Effector CD4-positive, alpha-beta T cell (primary cell): ENCODE data around the gene HLA-DMA.

Experiments
- DNase-seq: peaks from one replicate; pipeline ENCODE4 v3.0.0-alpha.2; 2020
- total RNA-seq: gene quantifications from one replicate; lab custom pipeline; 2026; lab: John Stamatoyannopoulos, UW

HLA-DMA gene
- 10.1 reads per million, percentile 32 among the genes with 10 or more reads in this experiment for total RNA-seq

DNA sequence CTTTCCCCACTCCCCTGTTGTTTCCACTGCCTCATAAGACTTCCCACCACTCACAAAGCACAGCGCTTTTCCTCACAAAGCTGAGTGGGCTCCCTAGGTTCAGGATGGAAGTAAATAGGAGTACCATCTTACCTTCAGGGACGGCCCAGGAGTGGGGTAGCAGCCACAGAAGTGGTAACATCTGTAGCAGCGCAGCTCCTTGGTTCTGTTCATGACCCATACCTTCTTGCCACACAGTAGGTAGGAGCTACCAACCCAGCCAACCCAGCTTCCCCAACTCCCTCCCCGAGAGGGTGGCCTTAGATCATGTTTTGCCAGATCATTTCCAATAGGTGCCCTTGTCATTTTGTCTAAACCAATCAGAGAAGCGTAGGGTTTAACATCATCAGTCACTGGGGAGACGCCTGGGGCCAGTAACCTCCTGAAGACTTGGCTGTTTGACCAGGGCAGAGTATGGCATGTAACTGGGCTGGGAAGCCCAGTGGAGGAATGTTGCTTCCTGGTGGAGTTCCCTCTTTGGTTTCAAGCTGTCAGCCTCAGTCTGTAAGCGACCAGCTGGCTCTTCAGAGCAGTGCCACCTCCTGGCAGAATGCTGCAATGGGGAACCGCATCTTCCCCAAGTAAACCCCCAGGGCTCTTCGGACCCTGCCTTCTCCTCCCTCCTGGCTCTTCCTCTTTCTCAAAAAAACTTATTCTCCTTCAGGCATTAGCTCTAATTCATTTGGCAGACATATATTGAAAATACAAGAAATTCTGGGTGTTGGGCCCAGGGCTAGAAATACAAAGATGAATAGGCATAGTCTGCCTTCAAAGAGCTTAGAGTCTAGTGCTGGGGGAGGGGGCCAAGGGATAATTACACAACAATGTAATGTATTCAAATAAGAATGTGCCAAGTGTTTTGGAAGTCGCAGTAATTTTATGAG lies at the start of gene HLA-DMA:
HLA-DMA (minus strand) TSS at position 281 of the 923 bp plus-strand sequence; CDS start at position 220, 61 bp downstream.
- DNase-seq = peak; percentile 74

DNA sequence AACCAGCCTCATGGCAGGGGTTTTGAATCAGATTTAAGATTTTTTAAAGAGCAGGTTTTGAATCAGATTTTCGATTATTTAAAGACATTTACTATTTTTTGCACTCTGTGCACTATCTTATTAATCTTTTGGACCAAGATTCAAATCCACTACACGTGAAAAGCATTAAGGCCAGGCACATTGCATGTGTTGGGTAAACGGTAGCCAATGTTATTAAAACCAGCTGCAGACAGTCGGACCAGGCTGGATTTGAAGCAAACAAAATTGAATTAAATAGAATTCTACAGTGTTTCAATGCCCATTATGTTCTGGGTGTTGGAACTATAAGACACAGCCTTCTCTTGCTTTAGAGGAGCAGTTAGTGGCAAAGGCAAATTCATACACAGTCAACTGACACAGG lies 48.8 kb upstream of the HLA-DMA start:
- DNase-seq = no peak

GRCh38 chr6:33000055-33000454 lies 47.2 kb upstream of the HLA-DMA start:
- no peak for DNase-seq

DNA sequence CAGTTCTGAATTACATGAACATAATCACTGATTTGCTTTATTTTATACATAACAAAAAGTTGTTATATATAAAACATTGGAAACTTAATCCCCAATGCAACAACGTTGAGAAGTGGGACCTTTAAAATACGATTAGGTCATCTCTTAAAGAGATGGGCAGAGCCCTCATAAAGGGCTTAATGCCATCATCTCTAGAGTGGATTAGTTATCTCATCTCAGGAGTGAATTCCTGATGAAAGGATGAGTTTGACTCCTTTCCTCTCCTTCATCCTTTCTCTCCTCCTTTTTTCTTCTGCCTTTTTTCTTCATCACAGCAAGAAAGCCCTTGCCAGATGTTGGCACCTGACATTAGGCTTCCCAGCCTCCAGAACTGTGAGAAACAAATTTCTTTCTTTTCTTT lies 42.6 kb upstream of the HLA-DMA start:
- DNase-seq = no peak

DNA sequence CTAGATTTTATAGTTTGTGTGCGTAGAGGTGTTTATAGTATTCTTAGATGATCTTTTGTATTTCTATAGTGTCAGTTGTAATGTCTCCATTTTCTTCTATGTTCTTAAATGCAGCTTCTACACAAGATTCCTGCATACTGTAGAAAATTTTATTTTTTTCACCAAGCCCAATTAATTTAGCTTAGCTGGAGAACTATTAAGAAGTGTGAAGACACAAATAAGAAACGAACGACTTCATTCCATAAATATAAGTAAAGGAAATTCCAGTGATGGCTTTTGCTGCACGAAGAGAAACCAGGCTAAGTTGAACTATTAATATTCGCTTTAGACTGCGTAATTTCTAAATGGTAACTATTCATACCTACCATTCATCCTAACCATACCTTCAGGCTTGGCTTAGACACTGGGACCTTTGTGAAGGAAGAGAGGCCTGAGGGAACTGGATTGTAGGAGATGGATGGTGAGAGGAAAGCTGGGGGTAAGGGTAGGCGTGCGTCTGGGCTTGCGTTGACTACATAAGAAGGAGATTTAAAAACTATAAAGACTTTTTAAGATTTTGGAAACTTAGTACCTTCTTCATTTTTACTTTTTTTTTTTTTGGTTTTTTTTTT lies 40.6 kb upstream of the HLA-DMA start:
- DNase-seq = no peak

DNA sequence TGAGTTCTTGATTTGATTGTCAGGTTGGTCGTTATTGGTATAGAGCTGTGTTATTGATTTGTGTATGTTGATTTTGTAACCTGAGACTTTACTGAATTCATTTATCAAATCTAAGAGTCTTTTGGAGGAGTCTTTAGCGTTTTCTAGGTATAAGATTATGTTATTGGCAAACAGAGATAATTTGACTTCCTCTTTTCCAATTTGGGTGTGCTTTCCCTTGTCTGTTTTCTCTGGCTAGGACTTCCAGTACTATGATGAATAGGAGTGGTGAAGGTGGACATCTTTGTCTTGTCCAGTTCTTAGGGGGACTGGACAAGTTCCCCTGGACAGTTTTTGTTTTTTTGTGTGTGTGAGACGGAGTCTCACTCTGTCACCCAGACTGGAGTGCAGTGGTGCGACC lies 39.1 kb upstream of the HLA-DMA start:
- no peak for DNase-seq

DNA sequence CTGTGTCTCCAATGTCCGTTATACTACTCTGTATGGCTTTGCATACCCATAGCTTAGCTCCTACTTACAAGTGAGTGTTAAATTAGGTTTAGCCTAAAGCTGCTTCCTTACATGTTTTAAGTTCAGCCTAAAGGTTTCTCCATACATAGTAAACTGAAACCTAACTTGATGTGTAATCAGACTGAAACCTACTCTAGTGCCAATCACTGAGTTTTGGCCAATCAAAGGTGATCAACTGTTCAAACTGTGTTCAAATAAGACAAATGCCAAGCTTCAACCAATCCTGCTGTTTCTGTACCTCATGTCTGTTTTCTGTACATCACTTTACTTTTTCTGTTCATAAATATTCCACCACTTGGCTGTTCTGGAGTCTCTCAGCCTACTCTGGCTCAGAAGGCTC lies 36.5 kb upstream of the HLA-DMA start:
- no peak for DNase-seq

DNA sequence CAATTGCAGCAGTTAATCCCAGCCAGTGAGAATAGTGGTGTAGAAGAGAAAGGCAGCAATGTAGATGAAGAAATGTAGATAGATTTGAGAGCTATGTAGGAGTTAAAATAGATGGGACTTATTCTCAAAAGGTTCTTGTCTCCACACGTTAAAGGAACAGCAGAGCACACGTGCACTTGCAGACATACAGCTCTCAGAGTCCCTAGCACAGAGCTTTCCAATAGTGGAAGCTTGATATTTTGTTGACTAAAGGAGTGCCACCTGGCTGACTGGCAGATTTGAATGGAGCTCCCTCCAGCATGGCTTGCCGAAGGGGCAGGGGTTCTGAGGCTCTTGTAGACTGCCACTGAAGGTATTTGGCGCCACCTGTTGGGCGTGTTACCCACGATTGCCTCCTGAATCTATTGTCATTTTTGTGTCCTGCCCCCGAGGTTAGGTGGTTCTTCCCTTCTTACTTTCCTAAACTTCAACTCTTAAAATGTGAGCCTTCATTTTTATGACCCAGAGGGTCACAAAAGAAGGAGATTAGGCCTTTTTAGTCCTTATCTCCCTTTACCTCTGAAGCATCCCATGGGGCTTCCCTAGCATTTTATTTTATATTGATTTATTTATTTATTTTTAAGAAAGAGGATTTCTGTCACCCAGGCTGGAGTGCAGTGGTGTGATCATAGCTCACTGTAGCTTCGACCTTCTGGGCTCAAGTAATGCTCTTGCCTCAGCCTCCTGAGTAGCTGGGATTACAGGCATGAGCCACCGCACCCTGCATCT lies 31.9 kb upstream of the HLA-DMA start:
- peak; percentile 91 for DNase-seq

DNA sequence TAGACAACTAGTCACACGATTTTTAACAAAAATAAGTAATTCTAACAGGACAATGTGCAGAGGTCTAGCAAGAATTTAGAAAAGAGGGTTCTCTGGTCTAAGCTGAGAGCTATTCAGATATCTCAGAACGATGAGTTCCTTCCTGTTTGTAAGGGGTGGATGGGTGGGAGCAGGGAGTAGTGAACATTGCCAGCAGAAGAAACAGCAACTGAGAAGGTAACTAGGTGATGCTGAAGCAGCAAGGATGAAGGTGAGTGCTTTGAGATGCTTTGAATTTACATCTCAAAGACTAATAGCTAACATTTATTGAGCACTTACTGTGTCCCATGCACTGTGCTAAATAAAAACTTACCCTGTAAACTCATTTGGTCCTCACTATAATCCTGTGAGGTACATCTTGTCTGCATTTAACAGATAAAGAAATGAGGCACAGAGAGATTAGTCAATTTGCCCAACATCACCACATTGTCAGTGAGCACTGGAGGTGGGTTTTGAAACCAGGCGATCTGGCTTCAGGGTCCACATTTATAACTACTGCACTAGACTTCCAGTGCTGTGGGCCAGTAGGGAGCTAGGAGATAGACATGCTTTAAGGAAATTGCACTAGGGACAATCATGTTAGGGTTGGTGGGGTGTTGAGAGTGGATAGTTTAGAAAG lies 31.2 kb upstream of the HLA-DMA start:
- no peak for DNase-seq

DNA sequence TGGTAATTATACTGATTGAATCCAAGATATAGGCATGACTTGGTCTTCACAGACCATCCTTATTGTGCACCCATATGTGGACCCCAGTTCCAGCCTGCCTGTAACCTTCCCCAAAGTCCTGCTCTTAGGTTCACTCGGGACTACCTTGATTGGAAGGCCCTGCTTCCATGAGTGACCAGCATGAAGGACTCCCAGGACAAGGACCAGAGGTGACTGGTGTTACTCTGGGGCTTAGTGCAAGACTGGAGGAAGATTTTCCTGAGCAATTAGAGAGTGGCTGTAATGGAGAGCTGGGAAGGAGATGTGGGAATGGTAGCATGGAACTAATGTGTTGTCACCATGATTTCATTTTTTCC lies 30.6 kb upstream of the HLA-DMA start:
- DNase-seq = no peak

- no peak for DNase-seq
Measured at GRCh38 chr6:32982702-32983492, 30.0 kb upstream of the HLA-DMA start.

DNA sequence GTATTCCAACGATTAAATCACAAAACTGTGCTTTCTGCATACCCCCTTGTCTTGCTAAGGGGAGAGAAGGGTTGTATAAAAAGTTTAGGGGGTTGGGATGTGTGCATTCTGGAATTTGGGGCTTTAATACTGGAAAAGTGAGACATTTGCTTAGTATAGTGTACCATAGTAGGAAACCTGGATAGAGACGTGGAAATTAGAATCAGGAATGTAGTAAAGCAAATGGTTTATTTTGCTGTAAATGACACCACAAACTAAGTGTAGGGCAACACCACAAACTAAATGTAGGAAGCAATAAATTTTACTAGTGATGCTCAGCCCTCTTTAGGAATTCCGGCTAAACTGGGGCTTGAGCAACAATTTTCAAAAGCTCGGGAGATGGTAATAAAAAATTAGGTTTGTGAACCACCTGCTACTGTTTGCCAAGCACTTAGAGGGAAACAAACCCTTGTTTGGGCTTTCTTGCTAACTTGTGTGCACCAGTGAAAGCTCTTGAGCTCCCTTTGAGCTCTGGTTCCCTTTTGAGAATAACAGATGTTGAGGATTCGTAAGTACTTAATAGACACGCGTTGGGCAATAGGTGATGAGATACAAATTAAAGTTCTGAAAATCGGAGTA lies 29.3 kb upstream of the HLA-DMA start:
- no peak for DNase-seq

DNA sequence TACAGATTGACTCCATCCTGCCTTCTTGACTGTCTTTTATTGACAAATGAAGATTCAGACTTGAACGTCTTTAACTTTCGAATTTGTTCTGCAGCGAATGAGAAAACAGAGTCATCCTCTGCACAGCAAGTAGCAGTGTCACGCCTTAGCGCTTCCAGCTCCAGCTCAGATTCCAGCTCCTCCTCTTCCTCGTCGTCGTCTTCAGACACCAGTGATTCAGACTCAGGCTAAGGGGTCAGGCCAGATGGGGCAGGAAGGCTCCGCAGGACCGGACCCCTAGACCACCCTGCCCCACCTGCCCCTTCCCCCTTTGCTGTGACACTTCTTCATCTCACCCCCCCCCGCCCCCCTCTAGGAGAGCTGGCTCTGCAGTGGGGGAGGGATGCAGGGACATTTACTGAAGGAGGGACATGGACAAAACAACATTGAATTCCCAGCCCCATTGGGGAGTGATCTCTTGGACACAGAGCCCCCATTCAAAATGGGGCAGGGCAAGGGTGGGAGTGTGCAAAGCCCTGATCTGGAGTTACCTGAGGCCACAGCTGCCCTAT lies 27.7 kb upstream of the HLA-DMA start:
- no peak for DNase-seq

DNA sequence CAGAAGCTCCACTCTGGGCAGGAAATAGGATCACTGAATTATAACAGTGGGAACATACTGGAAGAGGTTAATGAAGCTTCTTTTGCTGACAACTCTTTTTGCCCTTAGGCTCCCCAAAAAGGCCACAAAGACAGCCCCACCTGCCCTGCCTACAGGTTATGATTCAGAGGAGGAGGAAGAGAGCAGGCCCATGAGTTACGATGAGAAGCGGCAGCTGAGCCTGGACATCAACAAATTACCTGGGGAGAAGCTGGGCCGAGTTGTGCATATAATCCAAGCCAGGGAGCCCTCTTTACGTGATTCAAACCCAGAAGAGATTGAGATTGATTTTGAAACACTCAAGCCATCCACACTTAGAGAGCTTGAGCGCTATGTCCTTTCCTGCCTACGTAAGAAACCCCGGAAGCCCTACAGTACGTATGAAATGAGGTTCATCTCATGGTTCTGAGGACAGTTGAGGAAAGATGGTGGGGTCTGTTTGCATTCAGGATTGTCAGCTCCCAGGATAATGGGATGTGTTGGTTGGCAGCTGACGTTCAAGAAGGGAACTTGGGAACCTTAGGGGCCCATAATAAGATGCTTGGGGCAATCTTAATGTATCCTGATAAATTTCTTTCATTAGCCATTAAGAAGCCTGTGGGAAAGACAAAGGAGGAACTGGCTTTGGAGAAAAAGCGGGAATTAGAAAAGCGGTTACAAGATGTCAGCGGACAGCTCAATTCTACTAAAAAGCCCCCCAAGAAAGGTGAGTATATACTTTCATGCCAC lies 27.0 kb upstream of the HLA-DMA start:
- no peak for DNase-seq

DNA sequence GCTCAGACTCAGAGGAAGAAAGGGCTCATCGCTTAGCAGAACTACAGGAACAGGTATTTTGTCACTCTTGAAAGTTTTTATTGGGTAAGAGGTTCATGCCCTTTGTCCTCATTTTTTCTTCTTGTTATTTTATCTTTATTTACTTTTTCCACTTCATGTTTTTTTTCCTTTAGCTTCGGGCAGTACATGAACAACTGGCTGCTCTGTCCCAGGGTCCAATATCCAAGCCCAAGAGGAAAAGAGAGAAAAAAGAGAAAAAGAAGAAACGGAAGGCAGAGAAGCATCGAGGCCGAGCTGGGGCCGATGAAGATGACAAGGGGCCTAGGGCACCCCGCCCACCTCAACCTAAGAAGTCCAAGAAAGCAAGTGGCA lies 25.0 kb upstream of the HLA-DMA start:
- no peak for DNase-seq

GRCh38 chr6:32977272-32977952 lies 24.5 kb upstream of the HLA-DMA start:
- DNase-seq = no peak

DNA sequence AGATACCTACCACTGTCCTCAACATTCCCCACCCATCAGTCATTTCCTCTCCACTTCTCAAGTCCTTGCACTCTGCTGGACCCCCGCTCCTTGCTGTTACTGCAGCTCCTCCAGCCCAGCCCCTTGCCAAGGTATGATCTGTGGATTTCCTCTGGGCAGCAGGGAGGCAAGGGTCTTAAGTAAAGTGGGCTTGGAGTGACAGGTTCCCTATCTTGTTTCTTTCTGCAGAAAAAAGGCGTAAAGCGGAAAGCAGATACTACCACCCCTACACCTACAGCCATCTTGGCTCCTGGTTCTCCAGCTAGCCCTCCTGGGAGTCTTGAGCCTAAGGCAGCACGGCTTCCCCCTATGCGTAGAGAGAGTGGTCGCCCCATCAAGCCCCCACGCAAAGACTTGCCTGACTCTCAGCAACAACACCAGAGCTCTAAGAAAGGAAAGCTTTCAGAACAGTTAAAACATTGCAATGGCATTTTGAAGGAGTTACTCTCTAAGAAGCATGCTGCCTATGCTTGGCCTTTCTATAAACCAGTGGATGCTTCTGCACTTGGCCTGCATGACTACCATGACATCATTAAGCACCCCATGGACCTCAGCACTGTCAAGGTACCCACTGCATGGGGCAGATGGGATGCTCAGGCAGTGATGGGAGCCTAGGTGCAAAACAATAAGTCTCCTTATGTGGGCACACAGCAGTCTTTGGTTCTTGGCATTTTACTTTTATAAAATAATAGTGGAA lies 23.6 kb upstream of the HLA-DMA start:
- DNase-seq = no peak

DNA sequence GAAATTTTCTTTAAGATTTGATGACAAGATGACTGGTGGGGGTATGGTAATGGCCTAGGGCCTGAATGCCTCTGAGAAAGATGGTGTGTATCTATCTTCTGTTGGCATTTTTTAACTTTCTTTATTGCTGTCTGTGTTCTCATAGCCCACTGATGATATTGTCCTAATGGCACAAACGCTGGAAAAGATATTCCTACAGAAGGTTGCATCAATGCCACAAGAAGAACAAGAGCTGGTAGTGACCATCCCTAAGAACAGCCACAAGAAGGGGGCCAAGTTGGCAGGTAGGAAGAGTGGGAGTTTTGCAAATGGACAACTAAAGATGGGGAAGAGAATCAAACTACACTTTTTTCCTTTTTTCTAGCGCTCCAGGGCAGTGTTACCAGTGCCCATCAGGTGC lies 23.0 kb upstream of the HLA-DMA start:
- DNase-seq = no peak
